NB4 (cell line): ENCODE results near the gene CALM1.

Experiments used
- POLR2A ChIP-seq: IDR thresholded peaks from 2 replicates; pipeline ENCODE4 v1.6.1; 2011; ENCODE audit warnings: mild to moderate bottlenecking; ENCODE audit not compliant: insufficient read length; ENCODE audit errors: extremely low read depth
- TF ChIP-seq, protein P1 (sequence below): IDR thresholded peaks from one replicate; pipeline ENCODE4 v1.5.1; 2012; ENCODE audit warnings: low read depth, low read length

DNA sequence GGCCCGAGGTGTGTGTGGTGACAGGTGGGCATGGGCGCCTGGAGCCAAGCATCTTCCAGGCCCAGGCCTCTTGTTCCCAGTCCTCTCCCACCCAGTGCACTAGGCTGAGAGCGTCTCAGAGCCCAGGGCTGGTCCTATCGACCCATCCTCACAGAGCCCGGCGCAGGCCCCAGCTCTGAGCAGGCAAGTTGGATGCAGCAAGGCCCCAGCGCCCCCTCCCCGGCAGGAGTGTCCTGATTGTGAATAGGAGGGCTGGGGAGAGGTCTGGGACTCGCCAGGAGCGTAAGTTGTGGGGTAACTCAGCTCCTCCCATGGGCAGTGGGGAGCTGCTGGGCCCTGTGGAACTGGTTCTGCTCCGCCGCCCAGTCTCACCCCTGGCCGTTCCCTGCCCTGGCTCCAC lies 26.3 kb downstream of the CALM1 start:
- TF ChIP-seq, protein P1, sequence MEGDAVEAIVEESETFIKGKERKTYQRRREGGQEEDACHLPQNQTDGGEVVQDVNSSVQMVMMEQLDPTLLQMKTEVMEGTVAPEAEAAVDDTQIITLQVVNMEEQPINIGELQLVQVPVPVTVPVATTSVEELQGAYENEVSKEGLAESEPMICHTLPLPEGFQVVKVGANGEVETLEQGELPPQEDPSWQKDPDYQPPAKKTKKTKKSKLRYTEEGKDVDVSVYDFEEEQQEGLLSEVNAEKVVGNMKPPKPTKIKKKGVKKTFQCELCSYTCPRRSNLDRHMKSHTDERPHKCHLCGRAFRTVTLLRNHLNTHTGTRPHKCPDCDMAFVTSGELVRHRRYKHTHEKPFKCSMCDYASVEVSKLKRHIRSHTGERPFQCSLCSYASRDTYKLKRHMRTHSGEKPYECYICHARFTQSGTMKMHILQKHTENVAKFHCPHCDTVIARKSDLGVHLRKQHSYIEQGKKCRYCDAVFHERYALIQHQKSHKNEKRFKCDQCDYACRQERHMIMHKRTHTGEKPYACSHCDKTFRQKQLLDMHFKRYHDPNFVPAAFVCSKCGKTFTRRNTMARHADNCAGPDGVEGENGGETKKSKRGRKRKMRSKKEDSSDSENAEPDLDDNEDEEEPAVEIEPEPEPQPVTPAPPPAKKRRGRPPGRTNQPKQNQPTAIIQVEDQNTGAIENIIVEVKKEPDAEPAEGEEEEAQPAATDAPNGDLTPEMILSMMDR, result no peak
- TF ChIP-seq POLR2A, result no peak
